Panc1 (cell line): ENCODE measurements around the gene SAPCD1. TPM values are rescaled to one million over a fixed set of nuclear protein-coding genes. Genes with fewer than 3 reads are reported as not detected.

Experiments
- ATAC-seq: fragments of 200-7000 bp; cut with Tn5 transposase; 2 replicates; pipeline ENCODE4 v1.9.1; 2020; ENCODE audit warnings: mild to moderate bottlenecking, moderate library complexity
- BruUV-seq: library from RNA; stranded (reverse); fragments of 400-500 nt; replicated peaks from 2 replicates; lab custom pipeline; 2021; lab: Mats Ljungman, UMichigan
- CTCF ChIA-PET: fragments of 300-600 bp; sonication (Branson Sonifier 250); formaldehyde crosslinking; loops from one replicate; lab custom pipeline; 2022; ENCODE audit warnings: antibody characterized with exemption; lab: Charles Lee
- POLR2A ChIA-PET: fragments of 300-600 bp; sonication (Branson Sonifier 250); formaldehyde crosslinking; loops from one replicate; lab custom pipeline; 2022; ENCODE audit warnings: antibody characterized with exemption; lab: Charles Lee
- DNase-seq: peaks from one replicate; pipeline ENCODE4 v3.0.0-alpha.2; 2010; ENCODE audit warnings: low read depth, low spot score
- H3K27ac ChIP-seq: 2 replicates; pipeline ENCODE4 v1.5.1; 2011; ENCODE audit warnings: mild to moderate bottlenecking, low read length, inconsistent platforms
- H3K27me3 ChIP-seq: fragments of 200-500 bp; sonication (Bioruptor generic); 2 replicates; pipeline ENCODE4 v1.6.0; 2014; ENCODE audit warnings: low read length, inconsistent platforms; ENCODE audit not compliant: control insufficient read depth, insufficient read depth
- H3K36me3 ChIP-seq: fragments of 200-500 bp; sonication (Bioruptor generic); 2 replicates; pipeline ENCODE4 v1.5.1; 2014; ENCODE audit warnings: inconsistent platforms, mild to moderate bottlenecking, low read length, moderate library complexity; ENCODE audit not compliant: control insufficient read depth, insufficient read depth
- H3K4me1 ChIP-seq: 2 replicates; pipeline ENCODE4 v1.5.1; 2011; ENCODE audit warnings: inconsistent platforms, mild to moderate bottlenecking, low read length, moderate library complexity; ENCODE audit not compliant: control insufficient read depth, insufficient read depth
- H3K4me3 ChIP-seq, 2 experiments: 2 replicates each; pipeline ENCODE4 v1.5.1; 2011 to 2012; ENCODE audit warnings: low read depth in 2 of 2, low read length in 2 of 2, mild to moderate bottlenecking in 2 of 2, inconsistent platforms in 1 of 2, moderate library complexity in 1 of 2
- H3K9me3 ChIP-seq: fragments of 200-500 bp; sonication (Bioruptor generic); 2 replicates; pipeline ENCODE4 v1.5.1; 2014; ENCODE audit warnings: low read depth, mild to moderate bottlenecking, inconsistent platforms, low read length, moderate library complexity; ENCODE audit not compliant: control insufficient read depth, insufficient read depth
- POLR2AphosphoS5 ChIP-seq: IDR thresholded peaks from 2 replicates; pipeline ENCODE4 v1.6.1; 2012; ENCODE audit warnings: mild to moderate bottlenecking, low read depth, low read length, moderate library complexity
- SIN3A ChIP-seq: IDR thresholded peaks from 2 replicates; pipeline ENCODE4 v1.6.1; 2012; ENCODE audit warnings: low read depth, mild to moderate bottlenecking, low read length, moderate library complexity, borderline replicate concordance; ENCODE audit not compliant: insufficient read depth
- TCF7L2 ChIP-seq: IDR thresholded peaks from 2 replicates; pipeline ENCODE4 v1.6.1; 2011; ENCODE audit warnings: mild to moderate bottlenecking, low read depth, low read length, inconsistent platforms
- in situ Hi-C: cut with HindIII; loops from 2 replicates; pipeline ENCODE4 v1.10.0; 2016; ENCODE audit warnings: low sequenced_read_pairs, low pct_unique_long_range_greater_than_20kb
- intact Hi-C: fragments of 100-400 bp; cut with micrococcal nuclease; formaldehyde crosslinking; loops from one replicate; pipeline ENCODE4 v1.10.0; 2022; ENCODE audit not compliant: unreplicated experiment
- total RNA-seq: library from RNA; stranded (reverse); gene quantifications from one replicate; pipeline ENCODE4 v1.2.1, GENCODE V29; 2021; ENCODE audit not compliant: unreplicated experiment
- TF ChIP-seq, protein P1 (sequence below), 2 experiments: IDR thresholded peaks; 2 replicates each; pipeline ENCODE4 v1.6.1; 2011 to 2012; ENCODE audit warnings: low read depth in 2 of 2, control low read depth in 1 of 2, low read length in 1 of 2, mild to moderate bottlenecking in 1 of 2, moderate library complexity in 1 of 2; ENCODE audit not compliant: insufficient read depth in 1 of 2
- TF ChIP-seq, protein P2 (sequence below): fragments of 450-650 bp; IDR thresholded peaks from 2 replicates; pipeline ENCODE4 v1.5.1; 2017; ENCODE audit warnings: mild to moderate bottlenecking

SAPCD1 gene
- total RNA-seq, 1 experiment from 2014 or later, result 6.3 TPM

- BruUV-seq, result no TSS peak
- POLR2A ChIA-PET, result interaction anchor here (0.5 kb wide), 1 partner anchor 65 kb away, joined by 4 read pairs; no protein-coding TSS in a partner anchor
- TF ChIP-seq POLR2AphosphoS5, result no peak
- TF ChIP-seq SIN3A, result no peak
- TF ChIP-seq, protein P1, sequence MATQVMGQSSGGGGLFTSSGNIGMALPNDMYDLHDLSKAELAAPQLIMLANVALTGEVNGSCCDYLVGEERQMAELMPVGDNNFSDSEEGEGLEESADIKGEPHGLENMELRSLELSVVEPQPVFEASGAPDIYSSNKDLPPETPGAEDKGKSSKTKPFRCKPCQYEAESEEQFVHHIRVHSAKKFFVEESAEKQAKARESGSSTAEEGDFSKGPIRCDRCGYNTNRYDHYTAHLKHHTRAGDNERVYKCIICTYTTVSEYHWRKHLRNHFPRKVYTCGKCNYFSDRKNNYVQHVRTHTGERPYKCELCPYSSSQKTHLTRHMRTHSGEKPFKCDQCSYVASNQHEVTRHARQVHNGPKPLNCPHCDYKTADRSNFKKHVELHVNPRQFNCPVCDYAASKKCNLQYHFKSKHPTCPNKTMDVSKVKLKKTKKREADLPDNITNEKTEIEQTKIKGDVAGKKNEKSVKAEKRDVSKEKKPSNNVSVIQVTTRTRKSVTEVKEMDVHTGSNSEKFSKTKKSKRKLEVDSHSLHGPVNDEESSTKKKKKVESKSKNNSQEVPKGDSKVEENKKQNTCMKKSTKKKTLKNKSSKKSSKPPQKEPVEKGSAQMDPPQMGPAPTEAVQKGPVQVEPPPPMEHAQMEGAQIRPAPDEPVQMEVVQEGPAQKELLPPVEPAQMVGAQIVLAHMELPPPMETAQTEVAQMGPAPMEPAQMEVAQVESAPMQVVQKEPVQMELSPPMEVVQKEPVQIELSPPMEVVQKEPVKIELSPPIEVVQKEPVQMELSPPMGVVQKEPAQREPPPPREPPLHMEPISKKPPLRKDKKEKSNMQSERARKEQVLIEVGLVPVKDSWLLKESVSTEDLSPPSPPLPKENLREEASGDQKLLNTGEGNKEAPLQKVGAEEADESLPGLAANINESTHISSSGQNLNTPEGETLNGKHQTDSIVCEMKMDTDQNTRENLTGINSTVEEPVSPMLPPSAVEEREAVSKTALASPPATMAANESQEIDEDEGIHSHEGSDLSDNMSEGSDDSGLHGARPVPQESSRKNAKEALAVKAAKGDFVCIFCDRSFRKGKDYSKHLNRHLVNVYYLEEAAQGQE (IDR thresholded peaks at IDR 0.05; ENCODE audit: insufficient read depth in 1 of 2, low read depth in 2 of 2, low read length in 1 of 2), result no peak
- TF ChIP-seq, protein P2, sequence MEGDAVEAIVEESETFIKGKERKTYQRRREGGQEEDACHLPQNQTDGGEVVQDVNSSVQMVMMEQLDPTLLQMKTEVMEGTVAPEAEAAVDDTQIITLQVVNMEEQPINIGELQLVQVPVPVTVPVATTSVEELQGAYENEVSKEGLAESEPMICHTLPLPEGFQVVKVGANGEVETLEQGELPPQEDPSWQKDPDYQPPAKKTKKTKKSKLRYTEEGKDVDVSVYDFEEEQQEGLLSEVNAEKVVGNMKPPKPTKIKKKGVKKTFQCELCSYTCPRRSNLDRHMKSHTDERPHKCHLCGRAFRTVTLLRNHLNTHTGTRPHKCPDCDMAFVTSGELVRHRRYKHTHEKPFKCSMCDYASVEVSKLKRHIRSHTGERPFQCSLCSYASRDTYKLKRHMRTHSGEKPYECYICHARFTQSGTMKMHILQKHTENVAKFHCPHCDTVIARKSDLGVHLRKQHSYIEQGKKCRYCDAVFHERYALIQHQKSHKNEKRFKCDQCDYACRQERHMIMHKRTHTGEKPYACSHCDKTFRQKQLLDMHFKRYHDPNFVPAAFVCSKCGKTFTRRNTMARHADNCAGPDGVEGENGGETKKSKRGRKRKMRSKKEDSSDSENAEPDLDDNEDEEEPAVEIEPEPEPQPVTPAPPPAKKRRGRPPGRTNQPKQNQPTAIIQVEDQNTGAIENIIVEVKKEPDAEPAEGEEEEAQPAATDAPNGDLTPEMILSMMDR, result no peak
- no peak for TF ChIP-seq TCF7L2
- H3K4me1 ChIP-seq, result 0 out of 2 replicates have a peak, but pooled peaks cover under 1% of the 10 kb centered on the region
- intact Hi-C loops, result no loop called here
- ATAC-seq (no peak), DNase-seq (no peak)
- no peak within 1 kb of the TSS for H3K27ac ChIP-seq
- H3K27me3 ChIP-seq, result no peaks in the 10 kb centered on the region
- H3K36me3 ChIP-seq, result peaks cover 3% of the 10 kb centered on the region
- H3K4me3 ChIP-seq, result no peak within 1 kb of the TSS
- CTCF ChIA-PET, result no interaction called here
- in situ Hi-C loops, result no loop called here
- no peaks in the 10 kb centered on the region for H3K9me3 ChIP-seq
Observed at GRCh38 chr6:31723245-31723979, 39.0 kb upstream of the SAPCD1 start, which contains the start of gene MPIG6B. MPIG6B (plus strand) TSS chr6:31723373; CDS start chr6:31723384, 11 bp downstream.

- H3K27ac ChIP-seq, result no peak overlapping the region
- ChIA-PET POLR2A (interaction anchor here (0.5 kb wide), 1 partner anchor 65 kb away, joined by 4 read pairs; no protein-coding TSS in a partner anchor), CTCF (no interaction called here)
- H3K27me3 ChIP-seq, result no peaks in the 10 kb centered on the region
- peaks cover 5% of the 10 kb centered on the region; the same call in 1 of the 2 replicates for H3K4me1 ChIP-seq
- BruUV-seq, result no TSS peak
- peaks cover 3% of the 10 kb centered on the region for H3K36me3 ChIP-seq
- DNase-seq (no peak), ATAC-seq (no peak)
- TF ChIP-seq, protein P1 (IDR thresholded peaks at IDR 0.05; ENCODE audit: insufficient read depth in 1 of 2, low read depth in 2 of 2, low read length in 1 of 2), result no peak
- TF ChIP-seq SIN3A (no peak), POLR2AphosphoS5 (no peak), TCF7L2 (no peak)
- TF ChIP-seq, protein P2, result no peak
- in situ Hi-C loops, result no loop called here
- intact Hi-C loops, result no loop called here
- no peak overlapping the region for H3K4me3 ChIP-seq
- no peaks in the 10 kb centered on the region for H3K9me3 ChIP-seq
Observed at GRCh38 chr6:31723980-31724691, 38.3 kb upstream of the SAPCD1 start.
